T-helper 17 cell (primary cell): ENCODE data around the gene SAP25. TPM values are rescaled to one million over a fixed set of nuclear protein-coding genes. Genes with fewer than 3 reads are reported as not detected.

Experiments used
- ATAC-seq: fragments of 150-1000 bp; cut with Tn5 transposase; 2 replicates; pipeline ENCODE4 v1.10.0; 2021; ENCODE audit warnings: mild to moderate bottlenecking, moderate library complexity
- DNase-seq, 3 donors: peaks; one replicate each; pipeline versions ENCODE4 v3.0.0 to v3.0.0-alpha.2; 2020 to 2021
- H3K9me3 ChIP-seq: one replicate; pipeline ENCODE4 v1.7.0; 2013; ENCODE audit warnings: low read length, mild to moderate bottlenecking; ENCODE audit not compliant: control insufficient read depth, poor library complexity, severe bottlenecking
- H3K27ac Mint-ChIP-seq: one replicate; pipeline ENCODE4 v1.8.0; 2022; ENCODE audit warnings: mild to moderate bottlenecking, moderate library complexity, mixed read lengths
- H3K27me3 Mint-ChIP-seq: one replicate; pipeline ENCODE4 v1.8.0; 2022; ENCODE audit warnings: mixed read lengths
- H3K36me3 Mint-ChIP-seq: one replicate; pipeline ENCODE4 v1.8.0; 2022; ENCODE audit warnings: low read depth, mixed read lengths
- H3K4me1 Mint-ChIP-seq: one replicate; pipeline ENCODE4 v1.8.0; 2022; ENCODE audit warnings: mild to moderate bottlenecking, mixed read lengths
- H3K4me3 Mint-ChIP-seq: one replicate; pipeline ENCODE4 v1.8.0; 2022; ENCODE audit warnings: mild to moderate bottlenecking, moderate library complexity, mixed read lengths
- total RNA-seq, 4 donors: library from RNA in 2 of 4; stranded (reverse) in 2 of 4; gene quantifications; one replicate each; pipeline ENCODE4 v1.2.3 and lab custom pipeline; 2022 to 2026

Gene SAP25
- total RNA-seq (10 to 100 TPM; 33.1 to 43.1 TPM), total RNA-seq (lab: John Stamatoyannopoulos, UW) (0 reads per million in 2 donors)

DNA sequence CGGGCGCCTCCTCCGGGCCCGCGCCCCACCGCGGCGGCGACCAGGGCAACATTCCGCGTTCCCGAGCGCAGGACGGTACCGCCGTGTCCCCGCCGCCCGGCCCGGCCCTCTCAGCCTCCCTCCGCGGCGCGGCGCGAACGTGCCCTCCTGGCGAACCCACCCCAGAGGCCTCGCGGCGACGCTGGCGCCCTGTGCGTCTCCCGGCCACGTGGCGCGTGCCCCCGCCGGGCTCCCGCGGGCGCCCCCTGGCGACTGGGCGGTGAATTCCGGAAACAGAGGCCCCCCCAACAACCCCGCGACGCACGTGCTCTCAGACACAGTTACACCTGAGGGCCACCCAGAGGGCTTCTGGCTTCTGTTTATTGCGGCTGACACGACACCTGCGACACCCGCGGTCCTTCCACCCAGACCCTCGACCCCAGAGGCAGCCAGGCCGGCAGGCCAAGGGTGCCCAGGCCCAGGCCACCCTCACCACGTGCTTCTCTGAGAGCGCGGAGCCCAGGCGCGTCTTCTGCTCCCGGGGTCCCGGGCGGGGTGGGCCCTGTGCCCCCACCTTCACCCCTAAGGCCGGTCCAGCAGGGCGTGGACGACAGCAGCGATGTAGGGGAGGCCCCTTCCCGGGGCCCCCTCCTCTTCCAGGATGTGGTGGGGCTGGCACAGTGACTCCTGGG is at the start of gene SAP25:
Gene SAP25, minus strand, starts transcription at position 210 of the 671 bp plus-strand sequence. Its CDS starts 158 bp downstream, at position 52.
- Mint-ChIP-seq H3K27ac (no peak within 1 kb of the TSS), H3K36me3 (no peaks in the 10 kb centered on the region), H3K4me1 (peaks cover 20% of the 10 kb centered on the region), H3K4me3 (no peak within 1 kb of the TSS), H3K27me3 (no peaks in the 10 kb centered on the region)
- H3K9me3 ChIP-seq: no peaks in the 10 kb centered on the region
- DNase-seq (no peak), ATAC-seq (no peak)

DNA sequence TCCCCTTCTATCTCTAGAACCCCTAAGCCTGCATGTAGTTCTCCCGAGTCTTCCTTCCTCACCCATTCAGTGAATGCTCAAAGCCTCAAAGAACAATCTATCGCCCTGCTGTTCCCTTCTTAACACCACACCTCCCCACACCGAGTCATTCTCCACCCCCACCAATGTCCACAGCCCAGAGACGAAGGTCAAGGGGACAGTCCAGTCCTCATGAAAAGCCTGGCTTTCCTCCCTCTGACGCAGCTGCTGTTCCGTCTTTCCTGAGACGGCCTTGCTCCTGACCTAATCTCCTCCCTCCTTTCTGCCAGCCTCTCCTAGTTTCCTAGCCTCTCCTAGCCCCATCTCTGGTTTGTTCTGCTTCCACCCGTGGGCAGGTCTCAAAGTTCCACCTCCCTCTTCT is 47.9 kb upstream of the SAP25 start:
- H3K27ac Mint-ChIP-seq: peak overlapping the region; percentile 81
- H3K36me3 Mint-ChIP-seq: peaks cover 6% of the 10 kb centered on the region
- H3K9me3 ChIP-seq: no peaks in the 10 kb centered on the region
- H3K4me3 Mint-ChIP-seq: no peak overlapping the region
- peaks cover 19% of the 10 kb centered on the region for H3K4me1 Mint-ChIP-seq
- ATAC-seq (no peak), DNase-seq (no peak)
- H3K27me3 Mint-ChIP-seq: no peaks in the 10 kb centered on the region

DNA sequence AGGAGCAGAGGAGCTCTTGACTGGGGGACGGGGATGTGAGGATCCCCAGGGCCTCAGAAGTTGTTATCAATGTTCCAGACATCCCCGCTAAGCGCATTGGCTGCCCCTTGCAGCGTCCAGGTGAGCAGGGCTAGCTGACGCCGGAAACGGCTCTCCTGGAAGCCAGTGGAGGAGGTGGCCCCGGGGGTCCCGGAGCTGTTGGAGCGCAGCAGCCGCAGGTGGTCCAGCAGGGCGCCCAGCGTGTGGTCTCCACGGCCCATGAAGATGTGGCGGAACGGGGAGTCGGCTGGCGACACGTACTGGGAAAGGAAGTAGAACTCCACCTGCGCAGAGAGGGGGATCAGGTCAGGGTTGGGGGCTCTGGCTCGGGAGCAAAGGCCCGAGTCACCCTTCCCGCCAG is 47.1 kb upstream of the SAP25 start:
- DNase-seq (no peak), ATAC-seq (no peak)
- H3K27me3 Mint-ChIP-seq: no peaks in the 10 kb centered on the region
- H3K36me3 Mint-ChIP-seq: peaks cover 6% of the 10 kb centered on the region
- no peak overlapping the region for H3K27ac Mint-ChIP-seq
- no peak overlapping the region for H3K4me3 Mint-ChIP-seq
- no peaks in the 10 kb centered on the region for H3K9me3 ChIP-seq
- peaks cover 17% of the 10 kb centered on the region for H3K4me1 Mint-ChIP-seq

DNA sequence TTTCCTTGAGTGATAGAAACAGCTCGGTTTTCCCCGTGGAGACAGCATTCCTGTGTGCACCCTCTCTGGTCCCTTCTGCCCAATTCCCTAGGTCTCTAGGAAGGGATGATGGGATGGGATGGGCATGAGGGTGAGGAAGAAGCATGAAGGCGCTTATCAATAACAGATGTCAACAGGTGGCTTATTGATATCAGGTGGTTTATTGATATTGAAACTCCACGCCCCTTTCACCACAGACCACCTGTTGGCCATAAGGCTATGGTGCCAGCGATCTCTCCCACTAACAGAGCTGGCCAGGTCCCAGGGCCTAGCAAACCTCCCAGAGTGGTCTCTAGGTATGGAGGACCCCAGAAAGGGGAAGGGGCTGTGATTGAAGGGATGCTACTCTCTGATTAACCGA is 46.5 kb upstream of the SAP25 start:
- ATAC-seq: no peak
- Mint-ChIP-seq H3K27ac (no peak overlapping the region), H3K4me3 (no peak overlapping the region), H3K27me3 (no peaks in the 10 kb centered on the region), H3K4me1 (peaks cover 16% of the 10 kb centered on the region), H3K36me3 (peaks cover 6% of the 10 kb centered on the region)
- DNase-seq: no peak
- no peaks in the 10 kb centered on the region for H3K9me3 ChIP-seq

DNA sequence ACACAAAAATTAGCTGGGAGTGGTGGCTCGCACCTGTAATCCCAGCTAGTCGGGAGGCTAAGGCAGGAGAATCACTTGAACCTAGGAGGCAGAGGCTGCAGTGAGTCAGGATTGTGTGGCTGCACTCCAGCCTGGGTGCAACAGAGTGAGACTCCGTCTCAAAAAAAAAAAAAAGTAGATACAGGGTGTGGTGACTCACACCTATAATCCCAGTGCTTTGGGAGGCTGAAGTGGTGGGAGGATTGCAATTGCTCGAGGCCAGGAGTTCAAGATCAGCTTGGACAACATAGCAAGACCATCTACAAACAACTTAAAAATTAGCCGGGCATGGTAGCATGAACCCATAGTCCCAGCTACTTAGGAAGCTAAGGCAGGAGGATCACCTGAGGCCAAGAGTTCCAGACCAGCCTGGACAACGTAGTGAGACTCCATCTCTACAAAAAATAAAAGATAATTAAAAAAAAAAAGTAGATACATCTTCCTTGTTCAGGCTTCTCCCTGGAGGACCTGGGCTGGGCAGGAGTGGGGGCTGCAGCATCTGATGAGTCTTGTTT is 40.7 kb upstream of the SAP25 start:
- H3K36me3 Mint-ChIP-seq: peaks cover 3% of the 10 kb centered on the region
- no peaks in the 10 kb centered on the region for H3K9me3 ChIP-seq
- H3K4me3 Mint-ChIP-seq: no peak overlapping the region
- H3K27me3 Mint-ChIP-seq: no peaks in the 10 kb centered on the region
- ATAC-seq: no peak
- peak overlapping the region; percentile 67 for H3K27ac Mint-ChIP-seq
- DNase-seq: no peak
- H3K4me1 Mint-ChIP-seq: peaks cover 20% of the 10 kb centered on the region

DNA sequence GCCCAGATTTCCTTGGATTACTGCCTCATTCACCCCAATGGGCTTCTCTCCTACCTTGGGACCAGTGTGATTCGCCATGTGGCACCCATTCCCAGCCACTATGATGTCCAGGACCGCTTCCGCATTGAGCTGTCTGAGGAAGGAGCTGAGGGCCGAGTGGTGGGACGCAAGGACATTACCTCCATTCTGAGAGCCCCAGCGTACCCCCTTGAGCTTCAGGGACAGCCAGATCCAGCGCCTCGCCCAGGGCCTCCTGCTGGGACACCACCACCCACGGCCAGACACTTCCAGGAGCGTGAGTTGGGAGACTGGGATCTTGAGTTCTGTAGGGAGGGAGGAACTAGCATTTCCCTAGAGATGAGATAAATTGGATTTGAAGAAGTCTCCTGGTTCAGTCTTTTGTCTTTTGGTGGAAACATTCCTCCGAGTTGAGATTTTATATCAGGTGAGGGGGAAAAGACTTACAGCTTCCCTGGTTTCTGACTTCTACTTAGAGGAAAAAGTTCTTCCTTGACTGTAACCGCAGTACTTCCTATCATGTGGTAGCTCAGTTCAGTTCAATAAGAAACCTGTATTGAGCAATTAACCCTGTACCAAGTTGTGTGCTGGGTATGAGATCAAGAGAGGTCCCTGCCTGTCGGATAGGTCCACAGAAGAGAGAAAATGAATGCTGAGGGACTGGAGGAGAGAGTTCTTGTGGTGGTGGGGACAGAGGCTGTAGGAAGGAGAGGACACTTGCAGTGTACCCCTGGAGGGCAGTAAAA is 39.9 kb upstream of the SAP25 start:
- Mint-ChIP-seq H3K27me3 (no peaks in the 10 kb centered on the region), H3K4me1 (peaks cover 20% of the 10 kb centered on the region), H3K4me3 (peak overlapping the region; percentile 97), H3K27ac (peak overlapping the region; percentile 97), H3K36me3 (peaks cover 3% of the 10 kb centered on the region)
- no peak for ATAC-seq
- DNase-seq: no peak
- H3K9me3 ChIP-seq: no peaks in the 10 kb centered on the region

DNA sequence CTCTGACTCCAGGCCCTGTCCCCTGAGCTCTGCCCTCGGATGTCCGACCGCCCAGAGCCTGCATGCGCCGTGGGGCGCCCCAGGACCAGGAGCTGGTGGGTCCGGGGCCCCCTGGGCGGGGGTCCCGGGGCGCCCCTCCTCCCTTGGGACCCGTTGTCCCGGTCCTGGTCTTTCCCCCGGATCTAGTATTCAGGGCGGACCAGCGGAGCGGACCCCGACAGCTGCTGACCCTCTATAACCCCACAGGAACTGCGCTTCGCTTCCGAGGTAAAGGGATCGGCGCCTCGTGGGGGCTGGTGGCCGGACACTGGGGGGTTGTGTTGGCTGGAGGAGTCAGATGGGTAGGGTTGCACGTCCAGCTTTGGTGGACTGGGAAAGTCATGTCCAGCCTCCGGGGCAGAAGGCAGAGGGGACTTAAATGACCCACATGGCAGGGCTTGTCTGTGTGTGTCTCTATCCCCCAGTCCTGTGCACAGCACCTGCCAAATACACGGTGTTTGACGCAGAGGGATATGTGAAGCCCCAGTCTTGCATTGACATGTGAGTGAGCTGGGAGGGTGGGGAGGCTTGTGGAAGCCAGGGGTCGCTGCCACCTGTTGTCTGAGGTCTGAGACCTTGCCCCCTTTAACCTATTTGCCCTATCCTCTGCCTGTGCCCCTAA is 39.2 kb upstream of the SAP25 start:
- H3K36me3 Mint-ChIP-seq: peaks cover 3% of the 10 kb centered on the region
- H3K4me1 Mint-ChIP-seq: peaks cover 20% of the 10 kb centered on the region
- DNase-seq (no peak), ATAC-seq (no peak)
- H3K27me3 Mint-ChIP-seq: no peaks in the 10 kb centered on the region
- H3K4me3 Mint-ChIP-seq: peak overlapping the region; percentile 97
- no peaks in the 10 kb centered on the region for H3K9me3 ChIP-seq
- H3K27ac Mint-ChIP-seq: peak overlapping the region; percentile 97

DNA sequence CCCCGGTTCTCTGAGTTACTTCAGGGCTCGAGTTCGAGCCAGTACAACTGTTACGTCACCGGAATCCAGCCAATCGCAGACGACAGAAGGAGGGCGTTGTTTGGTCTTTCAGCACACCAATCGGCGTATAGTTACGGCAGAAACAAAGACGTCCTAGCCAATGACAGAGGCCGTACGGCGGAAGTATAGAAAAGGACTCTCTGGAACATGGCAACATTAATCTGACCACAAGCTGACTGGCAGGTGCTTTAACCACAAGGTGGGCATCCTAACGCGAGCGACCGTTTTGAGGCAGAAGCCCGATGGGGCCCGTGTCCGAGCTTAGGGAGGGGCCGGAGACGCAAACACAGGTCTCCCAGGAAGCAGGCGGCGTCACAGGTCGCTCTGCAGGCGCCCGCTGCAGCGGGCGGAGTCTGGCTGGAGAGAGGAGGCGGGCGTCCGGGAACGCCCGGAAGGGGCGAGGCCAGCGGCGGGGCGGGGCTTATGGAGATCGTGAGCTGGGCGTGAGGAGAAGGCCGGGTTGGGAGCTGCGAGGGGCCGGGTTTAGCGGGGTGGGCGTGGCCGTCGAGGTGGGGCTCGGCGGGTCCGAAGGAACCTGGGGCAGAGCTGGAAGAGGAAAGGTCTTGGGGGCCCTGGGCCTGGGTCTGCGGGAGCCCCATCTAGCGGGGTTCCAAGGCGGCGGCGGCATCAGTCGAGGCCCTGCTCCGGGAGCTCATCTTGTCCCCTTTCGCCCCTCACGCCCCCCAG is 38.5 kb upstream of the SAP25 start, which contains the start of gene MOSPD3:
Gene MOSPD3, plus strand, starts transcription at position 558 of the 747 bp plus-strand sequence. CDS start 252 bp downstream, outside the sequence.
- no peaks in the 10 kb centered on the region for H3K9me3 ChIP-seq
- peak; percentile 91 for ATAC-seq
- peaks cover 3% of the 10 kb centered on the region for H3K36me3 Mint-ChIP-seq
- H3K27me3 Mint-ChIP-seq: no peaks in the 10 kb centered on the region
- peak within 1 kb of the TSS; percentile 97 for H3K4me3 Mint-ChIP-seq
- peaks cover 22% of the 10 kb centered on the region for H3K4me1 Mint-ChIP-seq
- peak within 1 kb of the TSS; percentile 97 for H3K27ac Mint-ChIP-seq
- DNase-seq: peak; percentile 95 to 98 (median 97)

DNA sequence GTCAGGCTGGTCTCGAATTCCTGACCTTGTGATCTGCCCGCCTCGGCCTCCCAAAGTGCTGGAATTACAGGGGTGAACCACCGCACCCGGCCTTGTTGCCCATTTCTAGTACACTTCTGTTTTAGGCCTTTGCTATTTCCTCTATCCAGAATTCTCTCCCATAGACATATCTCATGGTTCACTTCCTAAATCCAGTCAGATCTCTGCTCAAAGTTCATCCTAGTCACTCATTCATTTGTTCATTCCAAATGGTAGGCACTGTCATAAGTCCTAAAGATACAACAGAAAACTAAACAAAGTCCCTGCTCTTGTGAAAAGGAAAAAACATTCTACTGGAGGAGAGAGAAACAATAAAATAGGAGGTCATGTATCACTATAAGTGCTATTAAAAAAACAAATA is 36.3 kb upstream of the SAP25 start:
- Mint-ChIP-seq H3K4me1 (peaks cover 29% of the 10 kb centered on the region), H3K36me3 (peaks cover 3% of the 10 kb centered on the region), H3K27ac (no peak overlapping the region), H3K4me3 (no peak overlapping the region), H3K27me3 (no peaks in the 10 kb centered on the region)
- no peaks in the 10 kb centered on the region for H3K9me3 ChIP-seq
- ATAC-seq (no peak), DNase-seq (no peak)

DNA sequence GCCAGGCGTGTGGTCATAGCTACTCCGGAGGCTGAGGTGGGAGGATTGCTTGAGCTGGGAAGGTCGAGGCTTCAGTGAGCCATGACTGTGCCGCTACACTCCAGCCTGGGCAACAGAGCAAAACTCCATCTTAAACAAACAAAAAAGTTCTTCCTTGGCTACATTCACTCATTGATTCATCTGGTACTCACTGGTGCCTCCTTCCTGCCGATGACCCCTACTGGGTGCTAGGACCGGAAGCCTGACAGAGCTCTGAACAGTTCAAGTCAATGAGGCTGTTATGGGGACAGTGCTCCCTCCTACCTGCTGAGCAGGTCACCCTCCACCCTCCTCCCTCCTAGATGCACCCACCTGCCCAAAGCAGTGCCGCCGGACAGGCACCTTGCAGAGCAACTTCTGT is 33.4 kb upstream of the SAP25 start:
- no peak for ATAC-seq
- H3K36me3 Mint-ChIP-seq: no peaks in the 10 kb centered on the region
- H3K27ac Mint-ChIP-seq: no peak overlapping the region

DNA sequence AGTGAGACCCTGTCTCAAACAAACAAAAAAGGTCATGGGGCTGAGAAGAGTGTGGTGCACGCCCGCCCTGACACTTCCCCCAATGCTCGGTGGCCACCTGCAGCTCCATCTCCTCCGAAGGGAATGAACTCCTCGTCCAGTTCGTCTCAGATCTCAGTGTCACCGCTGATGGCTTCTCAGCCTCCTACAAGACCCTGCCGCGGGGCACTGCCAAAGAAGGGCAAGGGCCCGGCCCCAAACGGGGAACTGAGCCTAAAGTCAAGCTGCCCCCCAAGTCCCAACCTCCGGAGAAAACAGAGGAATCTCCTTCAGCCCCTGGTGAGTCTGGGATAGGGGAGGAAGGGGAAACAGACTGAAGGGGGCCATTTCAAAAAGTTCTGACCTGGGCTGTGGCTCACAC is 32.6 kb upstream of the SAP25 start:
- peaks cover 25% of the 10 kb centered on the region for H3K4me1 Mint-ChIP-seq
- no peaks in the 10 kb centered on the region for H3K27me3 Mint-ChIP-seq
- DNase-seq: no peak
- no peaks in the 10 kb centered on the region for H3K9me3 ChIP-seq
- no peak overlapping the region for H3K27ac Mint-ChIP-seq
- ATAC-seq: no peak
- H3K4me3 Mint-ChIP-seq: no peak overlapping the region
- H3K36me3 Mint-ChIP-seq: no peaks in the 10 kb centered on the region

More for the DNA sequence above, 33.4 kb upstream of the SAP25 start:
- peaks cover 27% of the 10 kb centered on the region for H3K4me1 Mint-ChIP-seq
- H3K4me3 Mint-ChIP-seq: no peak overlapping the region
- no peaks in the 10 kb centered on the region for H3K9me3 ChIP-seq
- no peak for DNase-seq
- H3K27me3 Mint-ChIP-seq: no peaks in the 10 kb centered on the region

DNA sequence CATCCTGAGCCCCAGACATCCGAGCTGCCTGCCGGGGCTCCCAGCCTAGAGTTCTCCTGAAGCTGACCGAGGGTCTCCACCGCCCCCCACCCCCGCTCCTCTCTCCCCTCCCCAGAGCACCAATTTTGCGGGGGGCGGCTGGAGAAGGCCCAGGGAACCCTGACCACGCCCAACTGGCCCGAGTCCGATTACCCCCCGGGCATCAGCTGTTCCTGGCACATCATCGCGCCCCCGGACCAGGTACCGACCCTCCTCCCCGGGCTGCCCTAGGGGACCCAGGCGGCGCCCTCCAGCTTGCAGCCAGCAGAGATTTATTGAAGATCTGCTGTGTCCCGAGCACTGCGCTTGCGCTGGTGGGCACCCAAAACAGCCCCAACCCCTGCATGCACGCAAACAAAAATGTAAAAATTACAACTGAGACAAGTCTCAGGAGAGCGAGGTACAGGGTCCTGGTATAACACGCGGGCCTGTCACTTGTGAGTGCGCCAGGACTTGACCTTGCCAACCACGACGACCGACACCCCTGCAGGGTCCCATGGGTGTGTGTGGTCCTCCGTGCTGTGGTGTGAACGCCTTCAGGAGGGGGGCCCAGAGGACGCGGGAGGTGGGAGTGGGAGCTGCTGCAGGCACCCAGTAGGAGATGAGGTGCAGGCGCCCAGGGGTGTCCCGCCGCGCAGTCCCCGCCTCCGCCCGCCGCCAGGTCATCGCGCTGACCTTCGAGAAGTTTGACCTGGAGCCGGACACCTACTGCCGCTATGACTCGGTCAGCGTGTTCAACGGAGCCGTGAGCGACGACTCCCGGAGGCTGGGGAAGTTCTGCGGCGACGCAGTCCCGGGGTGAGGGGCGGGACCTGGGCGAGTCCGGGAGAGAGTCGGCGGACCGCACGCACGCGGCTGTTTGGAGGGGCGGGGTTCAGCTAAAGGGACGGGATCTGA is 31.5 kb upstream of the SAP25 start:
- Mint-ChIP-seq H3K4me3 (peak overlapping the region; percentile 90), H3K27me3 (no peaks in the 10 kb centered on the region), H3K36me3 (no peaks in the 10 kb centered on the region), H3K27ac (peak overlapping the region; percentile 4), H3K4me1 (peaks cover 23% of the 10 kb centered on the region)
- ATAC-seq (peak; percentile 39), DNase-seq (peak in 2 of 3 donors; percentile 38 to 39)
- no peaks in the 10 kb centered on the region for H3K9me3 ChIP-seq
